Measurements from ENCODE around the gene ADCK1. TPM values are rescaled to one million over a fixed set of nuclear protein-coding genes. Genes with fewer than 3 reads are reported as not detected.

The ADCK1 gene
- total and polyA plus RNA-seq, 2 of the 13 experiments (the other 11 are each of a cell fraction or from before 2014, with no cell fraction given) = 3.9 to 6.3 TPM

DNA sequence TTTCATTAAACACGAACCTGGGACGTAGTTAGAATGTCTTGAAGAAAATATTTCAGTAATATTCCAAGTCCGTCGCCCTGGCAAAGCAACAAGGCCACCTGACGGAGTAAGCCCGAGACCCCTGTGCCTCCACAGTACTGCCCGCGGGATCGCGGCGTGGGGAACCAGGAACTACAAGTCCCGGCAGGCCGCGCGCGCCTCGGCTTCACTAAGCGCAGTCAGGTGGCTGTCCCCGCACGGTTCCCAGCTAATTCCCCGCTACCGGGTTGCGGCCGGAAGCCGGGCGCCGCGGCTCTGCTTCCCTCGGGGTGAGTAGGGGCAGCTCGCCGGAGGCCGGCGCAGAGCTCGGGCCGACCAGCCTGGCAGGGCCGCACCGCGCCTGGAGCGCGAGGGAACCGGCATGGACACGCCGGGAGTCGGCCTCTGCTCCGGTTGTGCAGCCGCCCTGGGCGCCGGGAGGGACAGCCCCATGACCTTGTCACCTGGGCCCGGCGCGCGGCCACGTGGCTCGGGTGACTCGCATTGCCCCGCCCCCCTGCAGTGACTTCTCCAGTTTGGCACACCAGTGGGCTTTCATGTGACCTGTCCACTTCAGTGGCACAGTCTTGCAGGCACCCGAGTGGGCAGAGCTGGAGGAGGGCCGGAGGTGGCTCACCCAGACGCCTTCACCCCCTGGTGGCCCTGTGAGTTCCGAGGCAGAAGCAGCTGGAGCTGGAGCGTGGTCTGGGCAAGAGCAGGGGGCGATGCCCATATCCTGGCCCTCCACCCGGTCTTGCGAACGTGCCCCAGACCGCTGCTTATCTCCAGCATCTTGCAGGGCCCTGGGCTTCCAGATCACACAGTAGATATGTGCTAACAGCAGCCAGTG is at the start of gene ADCK1 (continued):
- TF ChIP-seq, protein P1, sequence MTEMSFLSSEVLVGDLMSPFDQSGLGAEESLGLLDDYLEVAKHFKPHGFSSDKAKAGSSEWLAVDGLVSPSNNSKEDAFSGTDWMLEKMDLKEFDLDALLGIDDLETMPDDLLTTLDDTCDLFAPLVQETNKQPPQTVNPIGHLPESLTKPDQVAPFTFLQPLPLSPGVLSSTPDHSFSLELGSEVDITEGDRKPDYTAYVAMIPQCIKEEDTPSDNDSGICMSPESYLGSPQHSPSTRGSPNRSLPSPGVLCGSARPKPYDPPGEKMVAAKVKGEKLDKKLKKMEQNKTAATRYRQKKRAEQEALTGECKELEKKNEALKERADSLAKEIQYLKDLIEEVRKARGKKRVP (CRISPR knock-in tag; IDR thresholded peaks at IDR 0.05) = peak in 1 of 2 experiments; percentile 61; a peak in 2 of 4 replicates
- peak; percentile 16; the same call in 1 of the 2 replicates for TF ChIP-seq GFI1 (CRISPR knock-in tag; IDR thresholded peaks at IDR 0.05; ENCODE audit: borderline replicate concordance)
- TF ChIP-seq, protein P2, sequence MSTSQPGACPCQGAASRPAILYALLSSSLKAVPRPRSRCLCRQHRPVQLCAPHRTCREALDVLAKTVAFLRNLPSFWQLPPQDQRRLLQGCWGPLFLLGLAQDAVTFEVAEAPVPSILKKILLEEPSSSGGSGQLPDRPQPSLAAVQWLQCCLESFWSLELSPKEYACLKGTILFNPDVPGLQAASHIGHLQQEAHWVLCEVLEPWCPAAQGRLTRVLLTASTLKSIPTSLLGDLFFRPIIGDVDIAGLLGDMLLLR (CRISPR knock-in tag; IDR thresholded peaks at IDR 0.05) = peak; percentile 98
- TF ChIP-seq RBM39 (IDR thresholded peaks at IDR 0.05; ENCODE audit: low read depth, low read length, poor library complexity, severe bottlenecking) = peak; percentile 91
- TF ChIP-seq, protein P3, sequence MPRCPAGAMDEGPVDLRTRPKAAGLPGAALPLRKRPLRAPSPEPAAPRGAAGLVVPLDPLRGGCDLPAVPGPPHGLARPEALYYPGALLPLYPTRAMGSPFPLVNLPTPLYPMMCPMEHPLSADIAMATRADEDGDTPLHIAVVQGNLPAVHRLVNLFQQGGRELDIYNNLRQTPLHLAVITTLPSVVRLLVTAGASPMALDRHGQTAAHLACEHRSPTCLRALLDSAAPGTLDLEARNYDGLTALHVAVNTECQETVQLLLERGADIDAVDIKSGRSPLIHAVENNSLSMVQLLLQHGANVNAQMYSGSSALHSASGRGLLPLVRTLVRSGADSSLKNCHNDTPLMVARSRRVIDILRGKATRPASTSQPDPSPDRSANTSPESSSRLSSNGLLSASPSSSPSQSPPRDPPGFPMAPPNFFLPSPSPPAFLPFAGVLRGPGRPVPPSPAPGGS (CRISPR knock-in tag; IDR thresholded peaks at IDR 0.05) = peak; percentile 88
- TF ChIP-seq RARA (CRISPR knock-in tag; IDR thresholded peaks at IDR 0.05) = peak; percentile 56; the same call in 1 of the 2 replicates
- peak; percentile 84 for TF ChIP-seq ZNF335 (CRISPR knock-in tag; IDR thresholded peaks at IDR 0.05)
- no peak; the same call in 1 of the 2 replicates for TF ChIP-seq ZZZ3 (CRISPR knock-in tag; IDR thresholded peaks at IDR 0.05; ENCODE audit: borderline replicate concordance)
- TF ChIP-seq ZNF546 (CRISPR knock-in tag; conservative IDR thresholded peaks at IDR 0.05) = 0 out of 2 replicates have a peak, but pooled peaks have one; percentile 51
- TF ChIP-seq SCMH1 (CRISPR knock-in tag; IDR thresholded peaks at IDR 0.05; ENCODE audit: borderline replicate concordance) = no peak
- TF ChIP-seq, protein P4, sequence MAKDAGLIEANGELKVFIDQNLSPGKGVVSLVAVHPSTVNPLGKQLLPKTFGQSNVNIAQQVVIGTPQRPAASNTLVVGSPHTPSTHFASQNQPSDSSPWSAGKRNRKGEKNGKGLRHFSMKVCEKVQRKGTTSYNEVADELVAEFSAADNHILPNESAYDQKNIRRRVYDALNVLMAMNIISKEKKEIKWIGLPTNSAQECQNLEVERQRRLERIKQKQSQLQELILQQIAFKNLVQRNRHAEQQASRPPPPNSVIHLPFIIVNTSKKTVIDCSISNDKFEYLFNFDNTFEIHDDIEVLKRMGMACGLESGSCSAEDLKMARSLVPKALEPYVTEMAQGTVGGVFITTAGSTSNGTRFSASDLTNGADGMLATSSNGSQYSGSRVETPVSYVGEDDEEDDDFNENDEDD (CRISPR knock-in tag; IDR thresholded peaks at IDR 0.05; ENCODE audit: borderline replicate concordance) = peak; percentile 45
- peak; percentile 54; the same call in 1 of the 2 replicates for TF ChIP-seq KAT7 (CRISPR knock-in tag; IDR thresholded peaks at IDR 0.05; ENCODE audit: borderline replicate concordance)
- no peak for TF ChIP-seq SNAI1 (CRISPR knock-in tag; IDR thresholded peaks at IDR 0.05; ENCODE audit: borderline replicate concordance)
- no peak for TF ChIP-seq NR1H2 (CRISPR knock-in tag; IDR thresholded peaks at IDR 0.05; ENCODE audit: borderline replicate concordance, low read depth)
- TF ChIP-seq KDM5B (CRISPR knock-in tag; IDR thresholded peaks at IDR 0.05; ENCODE audit: borderline replicate concordance) = peak; percentile 90; the same call in 1 of the 2 replicates
- TF ChIP-seq, protein P5, sequence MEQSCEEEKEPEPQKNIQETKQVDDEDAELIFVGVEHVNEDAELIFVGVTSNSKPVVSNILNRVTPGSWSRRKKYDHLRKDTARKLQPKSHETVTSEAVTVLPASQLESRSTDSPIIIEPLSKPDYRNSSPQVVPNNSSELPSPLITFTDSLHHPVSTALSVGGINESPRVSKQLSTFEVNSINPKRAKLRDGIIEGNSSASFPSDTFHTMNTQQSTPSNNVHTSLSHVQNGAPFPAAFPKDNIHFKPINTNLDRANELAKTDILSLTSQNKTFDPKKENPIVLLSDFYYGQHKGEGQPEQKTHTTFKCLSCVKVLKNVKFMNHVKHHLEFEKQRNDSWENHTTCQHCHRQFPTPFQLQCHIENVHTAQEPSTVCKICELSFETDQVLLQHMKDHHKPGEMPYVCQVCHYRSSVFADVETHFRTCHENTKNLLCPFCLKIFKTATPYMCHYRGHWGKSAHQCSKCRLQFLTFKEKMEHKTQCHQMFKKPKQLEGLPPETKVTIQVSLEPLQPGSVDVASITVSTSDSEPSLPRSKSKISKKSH (CRISPR knock-in tag; IDR thresholded peaks at IDR 0.05; ENCODE audit: borderline replicate concordance) = no peak
- 0 out of 2 replicates have a peak, but pooled peaks have one; percentile 10 for TF ChIP-seq ZNF224 (CRISPR knock-in tag; IDR thresholded peaks at IDR 0.05)
- TF ChIP-seq, protein P6, sequence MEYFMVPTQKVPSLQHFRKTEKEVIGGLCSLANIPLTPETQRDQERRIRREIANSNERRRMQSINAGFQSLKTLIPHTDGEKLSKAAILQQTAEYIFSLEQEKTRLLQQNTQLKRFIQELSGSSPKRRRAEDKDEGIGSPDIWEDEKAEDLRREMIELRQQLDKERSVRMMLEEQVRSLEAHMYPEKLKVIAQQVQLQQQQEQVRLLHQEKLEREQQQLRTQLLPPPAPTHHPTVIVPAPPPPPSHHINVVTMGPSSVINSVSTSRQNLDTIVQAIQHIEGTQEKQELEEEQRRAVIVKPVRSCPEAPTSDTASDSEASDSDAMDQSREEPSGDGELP (IDR thresholded peaks at IDR 0.05; ENCODE audit: borderline replicate concordance, low read depth) = peak; percentile 76; the same call in 1 of the 2 replicates
- TF ChIP-seq ZNF552 (CRISPR knock-in tag; IDR thresholded peaks at IDR 0.05; ENCODE audit: borderline replicate concordance) = peak; percentile 18; the same call in 1 of the 2 replicates

Data from HepG2 (cell line).